ENCODE results near the gene CHST6. TPM values are rescaled to one million over a fixed set of nuclear protein-coding genes. Genes with fewer than 3 reads are reported as not detected.

CHST6 gene
- total and polyA plus RNA-seq, 2 donors (not counting 3 experiments of a cell fraction or from before 2014, with no cell fraction given) = 0.26 to 0.60 TPM

DNA sequence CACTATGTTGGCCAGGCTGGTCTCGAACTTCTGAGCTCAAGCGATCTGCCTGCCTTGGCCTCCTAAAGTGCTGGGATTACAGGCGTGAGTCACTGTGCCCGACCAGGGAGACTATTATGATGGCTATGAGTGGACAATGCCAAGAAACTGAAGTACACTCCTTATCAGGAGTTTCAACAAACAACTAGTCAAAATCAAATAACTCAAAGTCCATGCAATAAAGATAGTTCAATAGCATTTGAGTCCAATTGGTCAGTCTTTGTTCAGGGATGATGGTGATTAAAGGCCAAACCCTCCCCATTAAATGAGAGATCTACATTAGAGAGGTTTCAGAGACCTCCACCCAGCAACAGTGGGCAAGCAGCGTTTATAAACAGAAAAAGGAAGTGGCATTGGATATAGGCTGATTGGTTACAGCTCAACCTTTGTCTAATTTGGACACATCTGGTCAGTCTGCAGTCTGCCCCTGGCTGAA lies 32.6 kb upstream of the CHST6 start:
- no peaks in the 10 kb centered on the region for H3K79me2 ChIP-seq (ENCODE audit: control insufficient read depth, insufficient read depth, low read length)
- H2AFZ ChIP-seq (ENCODE audit: low read depth, low read length) = no peak overlapping the region
- H3K4me1 ChIP-seq (ENCODE audit: control insufficient read depth, extremely low read depth, insufficient read depth, low read length) = no peaks in the 10 kb centered on the region
- no peak overlapping the region for H3K4me3 ChIP-seq (replicated peaks in 1 of 3; ENCODE audit: insufficient read depth in 1 of 3, low read depth in 1 of 3, low read length in 3 of 3)
- DNase-seq (ENCODE audit: low read depth, low spot score) (no peak), FAIRE-seq (no peak)
- no peak overlapping the region for H3K9ac ChIP-seq (replicated peaks; ENCODE audit: extremely low read depth, insufficient read depth, low read length)
- H3K4me2 ChIP-seq (ENCODE audit: insufficient read depth, low read length) = no peak overlapping the region
- H4K20me1 ChIP-seq (replicated peaks; ENCODE audit: control insufficient read depth, extremely low read depth, insufficient read depth, low read length) = no peaks in the 10 kb centered on the region
- H3K27me3 ChIP-seq (ENCODE audit: control insufficient read depth in 2 of 2, insufficient read depth in 2 of 2, low read length in 2 of 2) = no peaks in the 10 kb centered on the region
- CTCF ChIA-PET = interaction anchor here (3.1 kb wide), 1 partner anchor 11 kb away, joined by 11 read pairs; no protein-coding TSS in a partner anchor
- intact Hi-C loops (cut with micrococcal nuclease) (no loop called here), dilution Hi-C loops (cut with MboI; ENCODE audit: extremely low pct_ligation_motif_present, low sequenced_read_pairs) (no loop called here)
- no peaks in the 10 kb centered on the region for H3K9me1 ChIP-seq (replicated peaks; ENCODE audit: control insufficient read depth, extremely low read depth, insufficient read depth, low read length)
- no peak overlapping the region for H3K27ac ChIP-seq (ENCODE audit: insufficient read depth, low read depth, low read length)
- TF ChIP-seq JUN (IDR thresholded peaks at IDR 0.05; ENCODE audit: borderline replicate concordance, insufficient read depth, insufficient read length, low read depth) = no peak
- TF ChIP-seq, protein P1, sequence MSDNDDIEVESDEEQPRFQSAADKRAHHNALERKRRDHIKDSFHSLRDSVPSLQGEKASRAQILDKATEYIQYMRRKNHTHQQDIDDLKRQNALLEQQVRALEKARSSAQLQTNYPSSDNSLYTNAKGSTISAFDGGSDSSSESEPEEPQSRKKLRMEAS (IDR thresholded peaks at IDR 0.05; ENCODE audit: insufficient read depth, insufficient read length) = no peak
- TF ChIP-seq GATA2 (IDR thresholded peaks at IDR 0.05; ENCODE audit: insufficient read depth, insufficient read length, low read depth, low read length) = no peak
- no peak for TF ChIP-seq POLR2AphosphoS5 (IDR thresholded peaks at IDR 0.05; ENCODE audit: insufficient read depth, low read depth, low read length)
- no peak for TF ChIP-seq MYC (IDR thresholded peaks at IDR 0.05; ENCODE audit: low read depth, low read length)
- TF ChIP-seq POLR2A (IDR thresholded peaks at IDR 0.05; ENCODE audit: low read depth, low read length) = no peak
- TF ChIP-seq FOS (IDR thresholded peaks at IDR 0.05; ENCODE audit: borderline replicate concordance, insufficient read depth, low read length) = no peak
- TF ChIP-seq, protein P2, sequence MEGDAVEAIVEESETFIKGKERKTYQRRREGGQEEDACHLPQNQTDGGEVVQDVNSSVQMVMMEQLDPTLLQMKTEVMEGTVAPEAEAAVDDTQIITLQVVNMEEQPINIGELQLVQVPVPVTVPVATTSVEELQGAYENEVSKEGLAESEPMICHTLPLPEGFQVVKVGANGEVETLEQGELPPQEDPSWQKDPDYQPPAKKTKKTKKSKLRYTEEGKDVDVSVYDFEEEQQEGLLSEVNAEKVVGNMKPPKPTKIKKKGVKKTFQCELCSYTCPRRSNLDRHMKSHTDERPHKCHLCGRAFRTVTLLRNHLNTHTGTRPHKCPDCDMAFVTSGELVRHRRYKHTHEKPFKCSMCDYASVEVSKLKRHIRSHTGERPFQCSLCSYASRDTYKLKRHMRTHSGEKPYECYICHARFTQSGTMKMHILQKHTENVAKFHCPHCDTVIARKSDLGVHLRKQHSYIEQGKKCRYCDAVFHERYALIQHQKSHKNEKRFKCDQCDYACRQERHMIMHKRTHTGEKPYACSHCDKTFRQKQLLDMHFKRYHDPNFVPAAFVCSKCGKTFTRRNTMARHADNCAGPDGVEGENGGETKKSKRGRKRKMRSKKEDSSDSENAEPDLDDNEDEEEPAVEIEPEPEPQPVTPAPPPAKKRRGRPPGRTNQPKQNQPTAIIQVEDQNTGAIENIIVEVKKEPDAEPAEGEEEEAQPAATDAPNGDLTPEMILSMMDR (IDR thresholded peaks at IDR 0.05; ENCODE audit: extremely low read depth in 1 of 2, insufficient read depth in 1 of 2, low read depth in 1 of 2, low read length in 2 of 2) = no peak
- POLR2A ChIA-PET = no interaction called here
- H3K9me3 ChIP-seq (replicated peaks; ENCODE audit: control insufficient read depth, insufficient read depth, low read length) = no peaks in the 10 kb centered on the region
- no TSS peak for BruUV-seq (replicated peaks)
- no peaks in the 10 kb centered on the region for H3K36me3 ChIP-seq (ENCODE audit: control insufficient read depth in 2 of 2, extremely low read depth in 1 of 2, insufficient read depth in 2 of 2, low read length in 2 of 2)
